Measurements from ENCODE around the gene ZBTB17.

Gene ZBTB17

GRCh38 chr1:15997637-15998280, 21.9 kb upstream of the ZBTB17 start:
- in situ Hi-C loops (cut with HindIII; ENCODE audit: low pct_ligation_motif_present, low sequenced_read_pairs): no loop called here
- no peak for TF ChIP-seq CTCF (IDR thresholded peaks at IDR 0.05; ENCODE audit: low read depth, low read length, missing control alignments)
- Histone ChIP-seq H3K4me3 (ENCODE audit: low read depth, low read length) (no peak overlapping the region), H3K36me3 (replicated peaks) (no peaks in the 10 kb centered on the region), H3K27ac (no peak overlapping the region), H3K27me3 (replicated peaks) (no peaks in the 10 kb centered on the region)
- no peak for DNase-seq

GRCh38 chr1:15997076-15997585, 21.2 kb upstream of the ZBTB17 start:
- no peaks in the 10 kb centered on the region for H3K36me3 ChIP-seq (replicated peaks)
- in situ Hi-C loops (cut with HindIII; ENCODE audit: low pct_ligation_motif_present, low sequenced_read_pairs): no loop called here
- H3K27me3 ChIP-seq (replicated peaks): no peaks in the 10 kb centered on the region
- no peak for TF ChIP-seq CTCF (IDR thresholded peaks at IDR 0.05; ENCODE audit: low read depth, low read length, missing control alignments)
- no peak overlapping the region for H3K4me3 ChIP-seq (ENCODE audit: low read depth, low read length)
- H3K27ac ChIP-seq: no peak overlapping the region
- DNase-seq: no peak

- in situ Hi-C loops (cut with HindIII; ENCODE audit: low pct_ligation_motif_present, low sequenced_read_pairs): no loop called here
- Histone ChIP-seq H3K27me3 (replicated peaks) (no peaks in the 10 kb centered on the region), H3K36me3 (replicated peaks) (no peaks in the 10 kb centered on the region), H3K27ac (no peak overlapping the region), H3K4me3 (ENCODE audit: low read depth, low read length) (no peak overlapping the region)
- TF ChIP-seq CTCF (IDR thresholded peaks at IDR 0.05; ENCODE audit: low read depth, low read length, missing control alignments): peak; percentile 97
- peak; percentile 48 for DNase-seq
These were observed 18.9 kb upstream of the ZBTB17 start for GRCh38 chr1:15994590-15995351.

GRCh38 chr1:15994081-15994480, 18.2 kb upstream of the ZBTB17 start:
- Histone ChIP-seq H3K4me3 (ENCODE audit: low read depth, low read length) (no peak overlapping the region), H3K36me3 (replicated peaks) (no peaks in the 10 kb centered on the region), H3K27ac (no peak overlapping the region), H3K27me3 (replicated peaks) (no peaks in the 10 kb centered on the region)
- in situ Hi-C loops (cut with HindIII; ENCODE audit: low pct_ligation_motif_present, low sequenced_read_pairs): no loop called here
- no peak for DNase-seq
- TF ChIP-seq CTCF (IDR thresholded peaks at IDR 0.05; ENCODE audit: low read depth, low read length, missing control alignments): no peak

- Histone ChIP-seq H3K4me3 (ENCODE audit: low read depth, low read length) (no peak overlapping the region), H3K27me3 (replicated peaks) (no peaks in the 10 kb centered on the region), H3K36me3 (replicated peaks) (no peaks in the 10 kb centered on the region), H3K27ac (no peak overlapping the region)
- in situ Hi-C loops (cut with HindIII; ENCODE audit: low pct_ligation_motif_present, low sequenced_read_pairs): no loop called here
- DNase-seq: no peak
- TF ChIP-seq CTCF (IDR thresholded peaks at IDR 0.05; ENCODE audit: low read depth, low read length, missing control alignments): no peak
These were observed 17.8 kb upstream of the ZBTB17 start for GRCh38 chr1:15993666-15994065.

Measured in brain microvascular endothelial cell (primary cell).